Adipose tissue (tissue), 3 donors: ENCODE data around the gene MFGE8. TPM values are rescaled to one million over a fixed set of nuclear protein-coding genes. Genes with fewer than 3 reads are reported as not detected.

Experiments
- H3K27ac ChIP-seq: one replicate; pipeline ENCODE4 v1.5.1; 2013; ENCODE audit warnings: low read depth, low read length
- WGBS, 3 donors: extraction: QIAGEN DNeasy Blood & Tissue Kit; methylation state at CpG; one replicate each; pipeline ENCODE4 v1.1.7; 2013; 5-methylcytosine and 5-hydroxymethylcytosine counted together
- polyA plus RNA-seq, 3 donors: library from polyadenylated mRNA; stranded (reverse); fragments of 200-250 nt; gene quantifications; one replicate each; pipeline ENCODE4 v1.2.3, GENCODE V29; 2013
- donor health status: healthy with polysubstance abuse.
- donor health status: Bipolar disorder and iron deficiency.
- donor health status: healthy.

MFGE8 gene
- polyA plus RNA-seq, 3 donors, result 50.5 to 348 (median 303) TPM

GRCh38 chr15:88902846-88903245 is 10.3 kb downstream of the MFGE8 start:
- WGBS, 3 donors, result 66 to 98% (median 68%) methylated on average over 2 of the region's 2 CpGs

DNA sequence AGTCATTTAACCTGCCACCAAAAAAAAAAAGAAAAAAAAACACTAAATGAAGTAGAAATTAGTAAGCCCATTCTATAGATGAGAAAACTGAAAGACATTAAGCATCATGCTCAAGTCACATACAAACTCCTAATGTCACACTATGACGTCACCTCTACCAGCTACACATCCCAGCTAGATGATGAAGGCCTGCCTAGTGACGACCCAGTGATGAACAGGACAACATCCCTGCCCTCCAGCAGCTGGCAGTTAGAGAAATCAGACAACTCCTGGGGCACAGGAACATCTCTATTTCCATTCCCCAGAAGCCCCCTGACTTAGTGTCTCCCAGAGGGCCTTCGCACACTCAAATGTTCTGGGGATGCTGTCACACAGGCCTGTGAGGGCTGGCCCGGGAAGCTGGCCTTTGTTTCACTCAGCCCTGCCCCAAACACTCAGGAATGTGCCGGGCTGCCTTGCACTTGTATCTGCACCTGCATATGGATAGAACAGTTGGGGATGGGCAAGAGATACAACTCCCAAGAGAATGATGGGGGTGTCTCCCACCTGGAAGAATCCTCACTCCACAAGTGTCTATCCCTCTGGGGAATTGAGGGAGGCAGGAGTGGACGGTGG is 10.9 kb downstream of the MFGE8 start:
- 72 to 87% (median 82%) methylated on average over 6 of the region's 6 CpGs for WGBS, 3 donors
- H3K27ac ChIP-seq, result no peak overlapping the region

More at GRCh38 chr15:88902846-88903245, 10.3 kb downstream of the MFGE8 start:
- no peak overlapping the region for H3K27ac ChIP-seq

GRCh38 chr15:88901508-88902220 is 11.5 kb downstream of the MFGE8 start:
- no peak overlapping the region for H3K27ac ChIP-seq
- 93 to 96% (median 93%) methylated on average over 15 of the region's 15 CpGs for WGBS, 3 donors

- WGBS, 3 donors, result 75 to 90% (median 81%) methylated on average over 5 of the region's 5 CpGs
- H3K27ac ChIP-seq, result no peak overlapping the region
Measured at GRCh38 chr15:88900982-88901418, 12.2 kb downstream of the MFGE8 start.

DNA sequence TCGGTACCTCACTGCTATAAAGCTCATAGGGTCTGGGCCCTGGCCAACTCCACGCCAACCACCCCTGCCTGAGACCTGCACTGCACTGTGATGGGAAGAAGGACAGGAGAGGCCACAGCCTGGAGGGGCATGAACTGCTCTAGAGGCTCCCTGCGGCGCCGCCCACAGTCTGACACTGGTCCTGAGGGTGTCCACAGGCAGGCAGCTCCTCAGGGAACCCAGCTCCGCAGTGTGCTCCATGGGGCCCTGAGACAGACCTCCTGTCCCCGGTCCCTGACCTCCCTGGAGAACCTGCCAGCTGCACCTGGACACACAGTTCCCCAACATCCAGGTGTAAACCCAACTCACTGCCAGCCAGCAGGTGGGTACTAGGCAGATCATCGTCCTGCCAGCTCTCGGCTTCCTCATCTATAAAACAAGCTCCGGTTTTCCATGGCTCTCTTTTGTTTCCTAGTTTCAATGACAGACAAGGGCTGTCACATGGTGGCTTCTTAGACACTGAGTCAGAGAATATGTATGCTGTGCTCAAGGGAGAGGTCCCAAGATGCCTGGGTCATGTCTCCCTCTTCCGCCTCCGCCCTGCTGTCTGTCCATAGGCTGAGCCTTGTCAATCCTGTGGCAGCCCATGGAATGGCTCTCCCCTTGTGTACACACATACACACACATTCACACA is 12.7 kb downstream of the MFGE8 start:
- no peak overlapping the region for H3K27ac ChIP-seq
- WGBS, 3 donors, result 78 to 92% (median 90%) methylated on average over 9 to 12 of the region's 12 CpGs

DNA sequence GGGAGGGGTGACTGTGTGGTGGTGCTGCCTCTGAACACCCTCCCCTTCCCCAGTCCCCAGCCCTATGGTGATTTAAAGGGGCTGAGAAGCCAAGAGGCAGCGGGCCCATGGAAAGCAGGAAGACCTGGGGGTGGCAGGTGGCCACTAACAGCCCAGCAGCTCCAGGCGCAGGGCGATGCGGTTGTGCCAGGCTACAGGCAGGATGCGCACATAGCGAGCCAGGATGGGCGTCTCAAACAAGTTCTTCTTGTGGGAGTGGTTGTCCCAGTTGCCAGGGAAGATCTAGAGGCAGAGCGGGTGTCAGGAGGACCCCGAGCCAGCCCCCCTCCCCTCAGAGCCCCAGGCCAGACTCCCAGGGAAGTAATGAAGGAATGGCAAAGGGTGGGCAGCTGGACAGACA is 13.9 kb downstream of the MFGE8 start:
- 91 to 97% (median 92%) methylated on average over 9 of the region's 9 CpGs for WGBS, 3 donors
- H3K27ac ChIP-seq, result no peak overlapping the region

DNA sequence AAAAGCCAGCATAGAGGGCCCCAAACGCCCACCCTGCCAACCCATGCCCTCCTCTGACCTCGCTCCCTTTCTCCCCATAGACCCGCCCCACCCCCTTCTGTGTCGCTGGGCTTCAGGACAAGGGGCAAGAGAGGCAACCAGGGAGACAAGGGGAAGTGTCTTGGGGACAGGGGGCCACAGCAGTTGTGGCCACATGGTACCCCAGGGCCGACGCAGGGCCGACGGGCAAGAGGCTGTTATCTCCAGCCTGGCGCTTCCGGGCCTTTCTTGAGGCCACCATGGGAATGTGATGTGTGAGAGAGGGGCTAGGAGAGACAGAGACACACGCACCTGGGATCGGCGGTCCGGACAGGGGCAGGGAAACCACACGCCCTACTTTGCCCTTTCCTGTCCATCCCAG is 14.4 kb downstream of the MFGE8 start:
- WGBS, 3 donors, result 85 to 93% (median 91%) methylated on average over 15 of the region's 15 CpGs
- H3K27ac ChIP-seq, result no peak overlapping the region

DNA sequence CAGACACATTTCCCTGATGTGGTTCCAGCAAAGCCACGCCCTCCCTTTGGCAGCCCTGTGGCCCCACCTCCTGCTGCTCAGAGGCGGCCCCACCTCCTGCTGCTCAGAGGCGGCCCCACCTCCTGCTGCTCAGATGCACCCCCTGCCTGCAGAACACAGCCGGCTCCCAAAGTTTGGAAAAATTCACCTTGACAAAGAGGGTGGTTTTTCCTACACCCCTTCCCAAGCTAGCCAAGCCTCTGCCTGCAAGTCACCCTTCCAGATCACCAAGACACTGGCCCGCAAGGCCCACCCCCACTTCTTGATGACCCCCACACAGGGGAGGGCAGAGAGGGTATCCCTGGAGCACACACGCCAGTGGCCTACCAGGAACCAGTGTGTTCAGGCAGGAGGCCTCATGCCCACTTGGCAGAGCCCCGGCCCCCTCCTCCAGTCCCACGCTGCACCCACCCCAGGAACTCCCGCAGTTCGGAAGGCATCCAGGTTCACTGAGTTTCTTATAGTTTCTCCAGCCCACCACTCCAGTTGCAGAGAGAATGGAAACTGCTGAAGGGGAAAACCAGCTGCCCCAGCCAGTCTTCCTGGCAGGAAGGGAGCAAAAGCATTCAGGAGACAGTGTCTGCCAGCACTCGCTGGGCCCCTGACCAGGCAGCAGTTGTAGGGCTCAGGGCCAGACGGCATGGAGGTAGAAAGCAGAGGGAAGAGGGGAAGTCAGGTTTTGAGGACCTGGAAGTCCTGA is 15.6 kb downstream of the MFGE8 start:
- no peak overlapping the region for H3K27ac ChIP-seq
- 33 to 55% (median 37%) methylated on average over 12 of the region's 12 CpGs for WGBS, 3 donors

DNA sequence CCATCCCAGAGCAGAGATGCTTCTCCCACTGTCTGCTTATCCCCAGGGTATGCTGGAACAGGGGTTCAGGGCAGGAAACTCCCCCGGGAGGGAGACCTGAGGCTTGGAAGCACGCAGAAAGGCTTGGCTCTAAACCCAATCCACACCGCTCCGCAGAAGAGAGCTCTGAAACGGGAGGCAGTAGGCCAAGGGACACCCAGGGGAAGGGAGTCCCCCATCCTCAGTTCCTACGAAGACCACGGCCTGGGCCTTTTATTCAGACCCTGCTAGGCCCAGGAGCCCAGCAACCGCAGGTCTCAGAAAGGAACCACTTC is 16.1 kb downstream of the MFGE8 start:
- H3K27ac ChIP-seq, result no peak overlapping the region
- 17 to 54% (median 19%) methylated on average over 8 of the region's 8 CpGs for WGBS, 3 donors

DNA sequence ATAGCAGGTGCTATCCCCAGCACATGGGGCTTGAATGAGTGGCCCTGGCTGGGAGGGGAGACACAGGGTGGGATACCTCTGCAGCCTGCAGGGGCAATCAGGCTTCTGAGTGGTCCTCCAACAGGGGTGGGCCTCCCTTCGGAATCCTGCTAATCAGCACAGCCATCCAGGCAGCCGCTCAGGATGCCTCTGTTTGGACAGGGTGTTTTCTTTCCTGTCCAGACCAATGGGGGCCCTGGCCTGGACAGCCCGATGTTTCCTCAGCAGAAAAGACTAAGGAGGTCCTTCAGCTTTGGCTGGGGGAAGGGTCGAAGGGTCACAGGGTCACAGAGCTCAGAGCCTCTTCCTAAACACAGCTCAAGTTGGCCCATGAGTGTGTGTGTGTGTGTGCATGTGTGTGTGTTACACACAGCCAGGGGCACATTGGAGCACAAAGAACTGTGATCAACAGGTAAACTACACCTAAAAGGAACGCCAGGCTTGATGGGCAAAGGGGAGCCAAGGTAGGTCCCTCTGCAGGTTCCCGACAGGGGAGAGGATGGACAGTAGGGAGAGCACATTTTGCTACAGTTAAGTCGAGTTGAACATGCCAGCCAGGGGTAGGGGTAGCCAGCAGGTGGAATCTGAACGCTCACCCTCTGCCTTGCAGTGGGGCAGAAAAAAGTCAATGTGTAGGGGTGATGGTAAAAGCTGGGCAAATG is 16.7 kb downstream of the MFGE8 start:
- WGBS, 3 donors, result 75 to 84% (median 76%) methylated on average over 8 of the region's 8 CpGs
- H3K27ac ChIP-seq, result no peak overlapping the region

GRCh38 chr15:88894819-88895767 is 18.1 kb downstream of the MFGE8 start, which contains the start of gene HAPLN3:
Gene HAPLN3 (minus strand): TSS chr15:88895544. CDS start chr15:88887298, 8,246 bp downstream.
- H3K27ac ChIP-seq, result no peak within 1 kb of the TSS
- 1 to 2% (median 1%) methylated on average over 46 to 70 of the region's 70 CpGs for WGBS, 3 donors

- no peak overlapping the region for H3K27ac ChIP-seq
- 2 to 4% (median 3%) methylated on average over 19 to 23 of the region's 23 CpGs for WGBS, 3 donors
Measured at GRCh38 chr15:88894348-88894818, 18.8 kb downstream of the MFGE8 start.

DNA sequence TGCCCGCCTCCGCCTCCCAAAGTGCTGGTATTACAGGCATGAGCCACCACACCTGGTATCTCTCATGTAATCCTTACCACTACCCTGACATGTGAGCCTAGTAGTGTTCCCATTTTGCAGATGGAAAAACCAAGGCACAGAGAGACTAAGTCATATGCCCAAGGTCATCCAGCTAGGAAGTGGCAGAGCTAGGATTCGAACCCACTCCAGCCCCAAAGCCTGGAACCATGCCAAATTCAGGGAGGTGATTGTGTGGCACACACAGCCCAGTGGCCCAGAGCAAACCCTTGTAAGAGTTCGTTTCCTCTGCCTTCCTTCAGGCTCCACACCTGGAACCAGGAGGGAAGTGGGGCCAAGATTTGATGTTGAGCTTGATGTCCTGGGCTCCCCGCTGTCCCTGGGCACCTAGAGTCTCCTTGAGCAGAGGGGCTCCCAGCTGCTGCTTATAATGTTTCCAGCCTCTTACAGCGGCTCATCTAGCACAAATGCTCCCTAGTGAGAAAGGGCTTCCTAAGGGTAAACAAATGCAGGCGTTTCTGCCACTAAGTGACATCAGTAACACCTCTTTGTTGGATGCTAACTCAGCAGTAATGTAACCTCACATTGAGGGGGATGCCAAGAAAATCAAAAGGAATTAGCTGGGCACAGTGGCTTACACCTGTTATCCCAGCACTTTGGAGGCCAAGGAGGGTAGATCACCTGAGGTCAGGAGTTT is 21.5 kb downstream of the MFGE8 start:
- no peak overlapping the region for H3K27ac ChIP-seq
- WGBS, 3 donors, result 68 to 91% (median 84%) methylated on average over 7 of the region's 7 CpGs

- 76 to 92% (median 85%) methylated on average over 4 of the region's 4 CpGs for WGBS, 3 donors
Measured at GRCh38 chr15:88890495-88890894, 22.7 kb downstream of the MFGE8 start.

DNA sequence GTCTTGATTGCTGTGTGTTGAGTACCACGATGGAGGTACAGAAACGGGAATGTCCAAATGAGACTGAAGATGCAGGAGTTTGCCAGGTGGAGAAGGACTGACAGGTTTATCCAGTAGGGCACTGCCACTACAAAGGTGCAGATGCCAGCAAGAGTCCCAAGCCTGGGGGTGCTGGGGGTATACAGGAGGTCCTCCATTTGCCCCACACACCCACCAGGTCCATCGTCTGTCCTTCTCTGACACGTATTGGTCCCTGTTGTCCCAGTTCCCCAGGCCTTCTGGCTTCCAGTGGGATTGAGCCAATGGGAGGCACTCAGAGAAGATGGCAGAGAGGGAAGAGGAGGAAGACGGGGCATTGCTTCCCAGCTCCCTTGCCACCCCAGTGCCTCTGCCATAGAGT is 24.5 kb downstream of the MFGE8 start:
- no peak overlapping the region for H3K27ac ChIP-seq
- 79 to 96% (median 95%) methylated on average over 5 of the region's 5 CpGs for WGBS, 3 donors

More at GRCh38 chr15:88890495-88890894, 22.7 kb downstream of the MFGE8 start:
- H3K27ac ChIP-seq, result no peak overlapping the region

DNA sequence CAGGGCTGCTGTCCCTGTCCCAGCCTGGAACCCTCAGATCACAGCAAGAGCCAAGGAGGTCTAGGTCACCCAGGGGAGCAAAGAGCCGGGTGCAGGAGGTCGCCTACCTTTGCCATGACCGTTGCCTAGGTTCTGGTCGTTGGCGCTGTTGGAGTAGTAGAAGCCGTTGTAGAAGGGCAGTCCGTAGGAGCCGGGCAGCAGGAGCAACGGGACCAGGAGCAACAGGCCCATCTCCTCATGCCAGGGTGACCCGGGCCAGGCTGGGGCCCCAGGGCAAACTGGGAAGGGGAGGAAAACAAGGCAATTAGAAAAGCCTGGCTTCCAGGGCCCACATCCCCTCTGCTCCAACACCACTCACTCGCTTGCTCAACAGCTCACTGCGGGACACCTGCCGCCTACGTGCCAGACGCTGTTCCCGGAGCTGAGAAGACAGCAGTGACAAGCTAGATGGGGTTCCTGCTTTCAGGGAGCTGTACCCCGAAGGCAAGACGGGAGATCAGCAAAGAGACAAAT is 26.1 kb downstream of the MFGE8 start:
- 80 to 94% (median 90%) methylated on average over 18 of the region's 18 CpGs for WGBS, 3 donors
- no peak overlapping the region for H3K27ac ChIP-seq
